GM23338 (cell line): Measurements from ENCODE around the gene BDKRB1. TPM values are rescaled to one million over a fixed set of nuclear protein-coding genes. Genes with fewer than 3 reads are reported as not detected.

Experiments used
- ATAC-seq: fragments of 200-7000 bp; cut with Tn5 transposase; 3 replicates; pipeline ENCODE4 v1.9.1; 2020
- DNase-seq: peaks from one replicate; pipeline ENCODE4 v3.0.0-alpha.2; 2015; ENCODE audit warnings: low spot score
- H2AFZ ChIP-seq: fragments of 200-600 bp; sonication (generic); 2 replicates; pipeline ENCODE4 v1.8.0; 2016; ENCODE audit warnings: antibody characterized with exemption, mild to moderate bottlenecking, moderate library complexity
- H3F3A ChIP-seq: fragments of 200-600 bp; sonication (generic); replicated peaks from 2 replicates; pipeline ENCODE4 v1.8.0; 2017; ENCODE audit warnings: antibody characterized with exemption, mixed run types, low read depth
- H3K27ac ChIP-seq: fragments of 200-600 bp; sonication (generic); 2 replicates; pipeline ENCODE4 v1.6.1; 2016; ENCODE audit warnings: low read depth
- H3K27me3 ChIP-seq: fragments of 200-600 bp; sonication (generic); 2 replicates; pipeline ENCODE4 v1.8.0; 2016; ENCODE audit warnings: mild to moderate bottlenecking, mixed run types, moderate library complexity; ENCODE audit not compliant: insufficient read depth
- H3K36me3 ChIP-seq: fragments of 200-600 bp; sonication (generic); 2 replicates; pipeline ENCODE4 v1.8.0; 2016; ENCODE audit warnings: mild to moderate bottlenecking; ENCODE audit not compliant: insufficient read depth
- H3K4me1 ChIP-seq: fragments of 200-600 bp; sonication (generic); 2 replicates; pipeline ENCODE4 v1.8.0; 2016; ENCODE audit warnings: mild to moderate bottlenecking, moderate library complexity; ENCODE audit not compliant: insufficient read depth
- H3K4me2 ChIP-seq: fragments of 200-600 bp; sonication (generic); 2 replicates; pipeline ENCODE4 v1.7.1; 2017; ENCODE audit warnings: mixed run types
- H3K4me3 ChIP-seq: fragments of 200-600 bp; sonication (generic); 2 replicates; pipeline ENCODE4 v1.6.1; 2016; ENCODE audit warnings: mixed run types
- H3K79me2 ChIP-seq: fragments of 200-600 bp; sonication (generic); replicated peaks from 2 replicates; pipeline ENCODE4 v1.8.0; 2017; ENCODE audit warnings: mild to moderate bottlenecking; ENCODE audit not compliant: insufficient read depth
- H3K9me2 ChIP-seq: fragments of 200-600 bp; sonication (generic); 2 replicates; pipeline ENCODE4 v1.8.0; 2017; ENCODE audit not compliant: insufficient read depth
- H4K20me1 ChIP-seq: fragments of 200-600 bp; sonication (generic); replicated peaks from 2 replicates; pipeline ENCODE4 v1.8.0; 2017; ENCODE audit warnings: mild to moderate bottlenecking; ENCODE audit not compliant: insufficient read depth
- H3K27ac Mint-ChIP-seq: 2 replicates; pipeline ENCODE4 v1.8.0; 2020; ENCODE audit warnings: inconsistent platforms, mild to moderate bottlenecking, moderate library complexity, mixed read lengths
- H3K27me3 Mint-ChIP-seq: 3 replicates; pipeline ENCODE4 v1.8.0; 2022; ENCODE audit warnings: low read depth, mild to moderate bottlenecking, moderate library complexity, mixed read lengths, inconsistent platforms; ENCODE audit not compliant: insufficient read depth, poor library complexity
- H3K36me3 Mint-ChIP-seq: 3 replicates; pipeline ENCODE4 v1.8.0; 2021; ENCODE audit warnings: low read depth, mild to moderate bottlenecking, inconsistent platforms, moderate library complexity, mixed read lengths
- H3K4me1 Mint-ChIP-seq: 3 replicates; pipeline ENCODE4 v1.8.0; 2020; ENCODE audit warnings: mild to moderate bottlenecking, inconsistent platforms, mixed read lengths
- H3K4me3 Mint-ChIP-seq: 3 replicates; pipeline ENCODE4 v1.8.0; 2021; ENCODE audit warnings: moderate library complexity, mild to moderate bottlenecking, inconsistent platforms, mixed read lengths
- H3K9me3 Mint-ChIP-seq: 3 replicates; pipeline ENCODE4 v1.8.0; 2020; ENCODE audit warnings: moderate library complexity, mild to moderate bottlenecking, inconsistent platforms, mixed read lengths
- CREB1 ChIP-seq: fragments of 250-450 bp; sonication (Bioruptor Pico); IDR thresholded peaks from 2 replicates; pipeline ENCODE4 v1.5.0; 2020; ENCODE audit warnings: low read depth, mild to moderate bottlenecking, moderate library complexity
- CTCF ChIP-seq, 2 experiments: fragments of 200-600 bp in 1 of 2; sonication (generic) in 1 of 2; conservative IDR thresholded peaks; 2 replicates each; pipeline versions ENCODE4 v1.5.1 to v1.6.1; 2016 to 2017; ENCODE audit warnings: antibody characterized with exemption in 2 of 2, low read depth in 2 of 2, mild to moderate bottlenecking in 2 of 2, moderate library complexity in 1 of 2
- EZH2 ChIP-seq: fragments of 200-600 bp; sonication (generic); IDR thresholded peaks from one replicate; pipeline ENCODE4 v1.8.0; 2017; ENCODE audit warnings: antibody characterized with exemption, mild to moderate bottlenecking, low read depth; ENCODE audit not compliant: unreplicated experiment
- EZH2phosphoT487 ChIP-seq: fragments of 200-600 bp; sonication (generic); IDR thresholded peaks from one replicate; pipeline ENCODE4 v1.8.1; 2018; ENCODE audit warnings: antibody characterized with exemption; ENCODE audit not compliant: unreplicated experiment
- JUNB ChIP-seq: IDR thresholded peaks from one replicate; pipeline ENCODE4 v1.6.1; 2016; ENCODE audit warnings: antibody characterized with exemption; ENCODE audit not compliant: unreplicated experiment
- POLR2AphosphoS5 ChIP-seq: IDR thresholded peaks from 2 replicates; pipeline ENCODE4 v1.6.1; 2016; ENCODE audit warnings: antibody characterized with exemption, low read depth
- REST ChIP-seq: IDR thresholded peaks from one replicate; pipeline ENCODE4 v1.6.1; 2018; ENCODE audit warnings: antibody characterized with exemption; ENCODE audit not compliant: unreplicated experiment
- STAT1 ChIP-seq: IDR thresholded peaks from one replicate; pipeline ENCODE4 v1.6.1; 2016; ENCODE audit warnings: antibody characterized with exemption; ENCODE audit not compliant: unreplicated experiment
- ZNF114 ChIP-seq: fragments of 250-450 bp; sonication (Bioruptor Pico); IDR thresholded peaks from 2 replicates; pipeline ENCODE4 v1.5.0; 2020; ENCODE audit warnings: mild to moderate bottlenecking, moderate library complexity
- ZNF331 ChIP-seq: fragments of 250-450 bp; sonication (Bioruptor Pico); IDR thresholded peaks from 2 replicates; pipeline ENCODE4 v1.5.0; 2020; ENCODE audit warnings: low read depth, mild to moderate bottlenecking, moderate library complexity
- polyA plus RNA-seq: library from polyadenylated mRNA; unstranded; fragments of >200 nt; fragmentation: Nextera tagmentation; extraction: Ambion mirVana; gene quantifications from 2 replicates; pipeline ENCODE4 v1.2.1, GENCODE V29; 2016
- total RNA-seq: library from RNA; depleted of rRNA; stranded (reverse); fragments of >200 nt; shearing (Covaris generic); gene quantifications from 2 replicates; pipeline ENCODE4 v1.2.3, GENCODE V29; 2014

BDKRB1 gene
- total and polyA plus RNA-seq, 2 experiments from 2014 or later = not detected

DNA sequence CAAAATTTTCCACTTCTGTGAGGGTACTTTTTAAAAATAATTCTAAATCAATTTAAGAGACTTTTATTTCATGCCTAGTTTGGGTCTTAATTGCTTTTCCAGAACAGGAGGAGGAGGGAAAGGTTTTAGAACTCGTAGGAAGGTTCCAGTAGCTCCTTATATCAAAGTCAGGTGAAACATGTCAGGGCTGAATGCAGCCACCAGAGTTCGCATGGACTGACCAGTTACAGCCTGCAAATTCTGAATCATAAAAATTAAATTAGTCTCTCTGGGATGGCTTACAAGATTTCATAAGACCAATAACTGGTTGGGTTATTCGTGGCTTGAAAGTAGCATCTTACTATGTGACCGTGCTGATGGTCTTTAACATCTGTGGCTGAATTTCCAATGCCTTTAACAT lies 397 bp downstream of the BDKRB1 start (continued):
- TF ChIP-seq CTCF (conservative IDR thresholded peaks at IDR 0.05; ENCODE audit: low read depth in 2 of 2) (no peak), POLR2AphosphoS5 (no peak)

GRCh38 chr14:96257056-96257455 lies 1.0 kb downstream of the BDKRB1 start:
- H3K4me2 ChIP-seq = no peak overlapping the region
- ATAC-seq (no peak), DNase-seq (no peak)
- H3K27ac ChIP-seq = no peak overlapping the region
- H3K79me2 ChIP-seq = no peaks in the 10 kb centered on the region
- Mint-ChIP-seq H3K36me3 (no peaks in the 10 kb centered on the region; the same call in 2 of the 3 replicates), H3K9me3 (no peaks in the 10 kb centered on the region; the same call in 1 of the 3 replicates), H3K27me3 (peaks cover 6% of the 10 kb centered on the region), H3K4me3 (no peak overlapping the region), H3K4me1 (peaks cover 7% of the 10 kb centered on the region), H3K27ac (no peak overlapping the region)
- 0 out of 2 replicates have a peak, but pooled peaks cover 5% of the 10 kb centered on the region for H3K9me2 ChIP-seq
- H4K20me1 ChIP-seq = no peaks in the 10 kb centered on the region
- no peak overlapping the region for H3K4me3 ChIP-seq
- H3K36me3 ChIP-seq = no peaks in the 10 kb centered on the region
- no peaks in the 10 kb centered on the region for H3K4me1 ChIP-seq
- H3F3A ChIP-seq = no peaks in the 10 kb centered on the region
- TF ChIP-seq CREB1 (CRISPR knock-in tag) (no peak), ZNF114 (CRISPR knock-in tag) (no peak), EZH2phosphoT487 (no peak), POLR2AphosphoS5 (no peak), STAT1 (no peak), EZH2 (no peak), REST (no peak)
- no peaks in the 10 kb centered on the region for H3K27me3 ChIP-seq
- H2AFZ ChIP-seq = no peak overlapping the region

- H3K4me3 Mint-ChIP-seq = no peak overlapping the region
- no peak overlapping the region for H3K27ac ChIP-seq
- H4K20me1 ChIP-seq = no peaks in the 10 kb centered on the region
- H3K9me3 Mint-ChIP-seq = no peaks in the 10 kb centered on the region; the same call in 1 of the 3 replicates
- no peaks in the 10 kb centered on the region for H3F3A ChIP-seq
- H3K4me2 ChIP-seq = no peak overlapping the region
- no peak for TF ChIP-seq ZNF331 (CRISPR knock-in tag)
- no peak for TF ChIP-seq JUNB
- TF ChIP-seq ZNF114 (CRISPR knock-in tag) = no peak
- no peaks in the 10 kb centered on the region for H3K79me2 ChIP-seq
- no peaks in the 10 kb centered on the region for H3K27me3 ChIP-seq
- peaks cover 6% of the 10 kb centered on the region for H3K27me3 Mint-ChIP-seq
- H3K36me3 ChIP-seq = no peaks in the 10 kb centered on the region
- no peaks in the 10 kb centered on the region for H3K36me3 Mint-ChIP-seq
- H3K4me3 ChIP-seq = no peak overlapping the region
- no peak overlapping the region for H2AFZ ChIP-seq
- H3K27ac Mint-ChIP-seq = no peak overlapping the region
- ATAC-seq (no peak), DNase-seq (no peak)
- H3K4me1 ChIP-seq = no peaks in the 10 kb centered on the region
- H3K9me2 ChIP-seq = 0 out of 2 replicates have a peak, but pooled peaks cover 5% of the 10 kb centered on the region
- H3K4me1 Mint-ChIP-seq = peaks cover 6% of the 10 kb centered on the region
Measured at GRCh38 chr14:96257900-96258299, 1.9 kb downstream of the BDKRB1 start.
